Epithelial cell of esophagus (primary cell): ENCODE results near the gene ITPKB.
A peak's percentile ranks its signal among the peaks of the same experiment; 100 is the strongest.

ENCODE experiments used
- DNase-seq: peaks from one replicate; pipeline ENCODE4 v3.0.0; 2010; ENCODE audit warnings: low read depth
- H3K4me3 ChIP-seq: 2 replicates; pipeline ENCODE4 v1.5.1; 2011; ENCODE audit warnings: mild to moderate bottlenecking, low read length, control low read depth
- TF ChIP-seq, protein P1 (sequence below): IDR thresholded peaks from 2 replicates; pipeline ENCODE4 v1.5.1; 2011; ENCODE audit warnings: low read depth, mild to moderate bottlenecking, low read length, control low read depth, inconsistent platforms; ENCODE audit not compliant: insufficient read depth; ENCODE audit errors: missing control alignments

The ITPKB gene

DNA sequence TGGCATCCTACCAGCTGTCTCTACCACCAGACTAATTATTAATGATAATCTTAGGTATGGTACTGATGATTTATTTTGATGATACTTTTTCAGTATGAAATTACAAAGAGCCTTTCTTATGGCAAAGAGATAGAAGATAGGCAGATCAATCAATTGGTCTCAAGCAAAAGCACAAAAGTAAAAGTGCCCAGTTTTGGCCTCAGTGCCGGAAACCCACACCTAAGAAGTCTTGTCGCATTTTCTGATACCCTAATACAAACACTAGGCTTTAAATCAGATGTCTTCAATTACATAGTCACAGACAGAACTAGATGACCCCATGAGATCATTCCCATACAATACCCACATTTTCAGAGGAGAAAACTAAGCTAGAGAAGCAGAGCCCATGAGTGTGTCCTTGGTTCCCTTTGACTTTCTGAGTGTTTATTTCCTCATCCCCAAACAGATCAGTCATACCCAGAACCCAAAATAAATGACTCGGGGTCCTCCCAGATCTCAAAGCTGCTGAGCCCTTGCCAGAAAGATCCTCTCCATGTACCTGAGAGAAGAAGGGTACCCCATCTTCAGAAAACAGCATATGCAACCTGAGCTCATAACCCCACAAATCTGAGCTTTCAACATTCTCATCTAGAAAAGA lies 7.7 kb downstream of the ITPKB start:
- H3K4me3 ChIP-seq = no peak overlapping the region
- TF ChIP-seq, protein P1, sequence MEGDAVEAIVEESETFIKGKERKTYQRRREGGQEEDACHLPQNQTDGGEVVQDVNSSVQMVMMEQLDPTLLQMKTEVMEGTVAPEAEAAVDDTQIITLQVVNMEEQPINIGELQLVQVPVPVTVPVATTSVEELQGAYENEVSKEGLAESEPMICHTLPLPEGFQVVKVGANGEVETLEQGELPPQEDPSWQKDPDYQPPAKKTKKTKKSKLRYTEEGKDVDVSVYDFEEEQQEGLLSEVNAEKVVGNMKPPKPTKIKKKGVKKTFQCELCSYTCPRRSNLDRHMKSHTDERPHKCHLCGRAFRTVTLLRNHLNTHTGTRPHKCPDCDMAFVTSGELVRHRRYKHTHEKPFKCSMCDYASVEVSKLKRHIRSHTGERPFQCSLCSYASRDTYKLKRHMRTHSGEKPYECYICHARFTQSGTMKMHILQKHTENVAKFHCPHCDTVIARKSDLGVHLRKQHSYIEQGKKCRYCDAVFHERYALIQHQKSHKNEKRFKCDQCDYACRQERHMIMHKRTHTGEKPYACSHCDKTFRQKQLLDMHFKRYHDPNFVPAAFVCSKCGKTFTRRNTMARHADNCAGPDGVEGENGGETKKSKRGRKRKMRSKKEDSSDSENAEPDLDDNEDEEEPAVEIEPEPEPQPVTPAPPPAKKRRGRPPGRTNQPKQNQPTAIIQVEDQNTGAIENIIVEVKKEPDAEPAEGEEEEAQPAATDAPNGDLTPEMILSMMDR = no peak
- DNase-seq = no peak

DNA sequence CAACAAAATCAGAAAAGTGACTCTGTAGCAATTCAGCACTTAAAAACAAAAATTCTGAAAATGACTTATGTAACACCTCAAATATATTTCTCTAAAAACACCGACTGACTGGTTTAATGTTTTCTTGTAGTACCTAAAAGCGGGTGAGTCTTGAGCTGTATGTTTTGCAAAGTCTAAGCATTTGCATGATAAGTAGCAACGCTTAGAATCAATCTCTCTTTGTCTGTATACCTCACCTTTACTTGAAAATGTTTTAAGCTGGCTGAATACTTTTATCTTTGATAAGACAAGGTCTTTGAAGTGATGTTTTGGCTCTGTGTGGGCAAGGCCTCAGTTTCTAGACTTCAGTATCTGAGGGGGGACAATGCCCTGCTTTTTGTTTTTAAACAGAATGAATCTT lies 8.2 kb downstream of the ITPKB start:
- no peak overlapping the region for H3K4me3 ChIP-seq
- TF ChIP-seq, protein P1 = no peak
- no peak for DNase-seq

DNA sequence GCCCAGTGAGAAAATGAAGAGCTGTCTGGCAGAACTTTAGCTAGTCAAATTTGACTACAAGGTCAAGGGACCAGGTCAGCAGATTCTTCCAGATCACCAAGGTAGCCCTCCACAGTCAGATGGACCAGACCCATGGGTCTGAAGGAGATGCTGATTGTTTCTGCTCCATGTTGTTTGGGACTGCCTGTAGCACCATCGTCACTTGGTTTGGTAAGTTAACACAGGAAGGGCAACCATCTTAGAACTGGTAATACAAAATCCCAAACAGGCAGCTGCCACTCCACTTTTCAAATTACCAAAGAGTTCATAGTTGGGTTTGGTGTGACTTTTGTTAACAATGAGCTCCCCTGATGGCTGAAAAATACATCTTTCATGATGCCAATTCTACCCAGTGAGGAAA lies 9.0 kb downstream of the ITPKB start:
- TF ChIP-seq, protein P1 = no peak
- no peak overlapping the region for H3K4me3 ChIP-seq
- DNase-seq = no peak

DNA sequence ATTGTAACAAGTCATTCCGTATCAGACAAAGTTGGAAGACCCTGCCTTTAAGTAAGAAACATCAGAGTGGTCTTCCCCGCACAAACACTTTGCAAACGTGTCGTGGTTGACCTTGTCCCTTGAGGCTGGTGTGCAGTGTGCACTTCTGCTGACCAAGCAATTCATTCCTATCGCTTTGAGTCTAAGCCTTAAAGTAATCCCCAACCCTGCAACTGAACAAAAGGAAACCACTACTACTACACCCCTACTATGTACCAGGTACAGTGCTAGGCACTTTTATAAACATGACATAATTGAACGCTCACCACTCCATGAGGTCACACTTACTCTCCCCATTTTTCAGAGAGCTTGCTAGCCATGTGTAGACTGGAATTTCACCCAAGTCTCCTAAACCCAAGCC lies 10.6 kb downstream of the ITPKB start:
- DNase-seq = no peak
- TF ChIP-seq, protein P1 = no peak

DNA sequence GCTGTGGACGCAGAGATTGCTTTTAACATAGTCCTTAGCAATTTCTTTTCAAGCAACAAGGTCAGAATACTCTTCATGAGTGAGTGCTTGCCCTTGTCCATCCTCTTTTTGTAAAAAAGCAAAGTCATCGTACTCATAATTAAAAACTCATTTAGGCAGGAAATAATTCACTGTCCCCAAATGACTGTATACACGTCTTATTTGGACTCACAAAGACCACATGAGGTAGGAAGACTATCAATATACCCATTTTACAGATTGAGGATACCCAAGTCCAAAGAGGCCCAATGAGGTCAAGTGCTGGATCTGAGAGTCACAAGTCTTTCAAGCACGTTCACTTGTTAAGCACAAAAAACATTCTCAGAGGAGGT lies 13.2 kb downstream of the ITPKB start:
- no peak overlapping the region for H3K4me3 ChIP-seq
- DNase-seq = no peak
- TF ChIP-seq, protein P1 = no peak

More for the DNA sequence above, 10.6 kb downstream of the ITPKB start:
- no peak overlapping the region for H3K4me3 ChIP-seq

DNA sequence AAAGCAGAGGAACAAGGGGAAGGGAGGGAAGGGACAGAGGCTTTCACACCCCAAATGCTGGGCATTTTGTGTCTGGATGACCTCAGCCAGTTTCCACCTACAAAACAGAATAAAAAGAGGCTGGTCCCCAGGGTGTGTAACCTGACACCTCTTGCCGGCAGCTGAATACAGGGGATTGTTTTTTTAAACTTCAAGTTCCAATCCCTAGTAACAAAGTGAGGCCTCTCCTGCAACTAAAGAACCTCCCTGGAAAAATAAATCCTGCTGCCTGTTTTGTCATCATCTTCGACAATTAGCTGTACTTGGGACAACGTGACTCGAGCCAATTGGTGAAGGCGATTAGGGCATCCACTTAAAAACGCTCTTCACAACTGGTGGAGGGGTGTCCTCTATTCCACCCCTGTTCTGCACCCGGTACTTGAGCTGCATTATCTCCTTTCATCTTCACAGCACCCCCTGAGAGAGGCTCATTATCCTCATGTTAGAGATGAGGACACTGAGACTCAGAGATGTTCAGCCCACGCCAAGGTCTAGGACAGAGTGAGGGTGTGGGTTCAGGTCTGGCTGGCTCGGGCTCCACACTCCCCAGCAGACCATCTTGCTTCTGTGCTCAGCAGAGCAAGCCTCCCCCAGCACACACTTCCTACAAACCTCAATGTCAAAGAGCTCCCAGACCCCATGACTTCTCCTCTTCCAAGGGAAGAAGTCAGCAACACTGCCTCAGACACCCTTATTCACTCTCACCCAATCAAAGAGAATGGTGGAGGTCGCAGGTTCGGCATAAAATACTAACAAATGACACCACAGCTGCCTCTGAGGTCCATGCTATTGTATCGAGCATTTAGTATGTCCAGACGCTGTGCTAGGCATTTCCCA lies 15.2 kb downstream of the ITPKB start:
- TF ChIP-seq, protein P1 = no peak
- DNase-seq = peak; percentile 47
- no peak overlapping the region for H3K4me3 ChIP-seq
